ENCODE data around the gene CARHSP1.
A peak's percentile ranks its signal among the peaks of the same experiment; 100 is the strongest.
"Not testable (repeated sequence)": the region's sequence is repeated elsewhere in the genome, so short reads cannot be mapped to it uniquely, and the experiment has no call there.

CARHSP1 gene

GRCh38 chr16:8854298-8854948 lies 14.4 kb downstream of the CARHSP1 start:
- DNase-seq: no peak

- no peak for DNase-seq
Observed at GRCh38 chr16:8853611-8854010, 15.2 kb downstream of the CARHSP1 start.

GRCh38 chr16:8853150-8853549 lies 15.7 kb downstream of the CARHSP1 start:
- DNase-seq: no peak

- no peak for DNase-seq
Observed at GRCh38 chr16:8852534-8852933, 16.3 kb downstream of the CARHSP1 start.

- DNase-seq: no peak
Observed at GRCh38 chr16:8851761-8852403, 16.9 kb downstream of the CARHSP1 start.

GRCh38 chr16:8850279-8850885 lies 18.4 kb downstream of the CARHSP1 start:
- peak; percentile 56 to 75 (median 72) for DNase-seq

GRCh38 chr16:8849411-8850011 lies 19.3 kb downstream of the CARHSP1 start:
- peak in 1 of 4 experiments; percentile 15 for DNase-seq

- DNase-seq: no peak
Observed at GRCh38 chr16:8848939-8849391, 19.8 kb downstream of the CARHSP1 start.

- no peak for DNase-seq
Observed at GRCh38 chr16:8848231-8848938, 20.4 kb downstream of the CARHSP1 start.

GRCh38 chr16:8847623-8848022 lies 21.2 kb downstream of the CARHSP1 start:
- DNase-seq: no peak

GRCh38 chr16:8847145-8847544 lies 21.7 kb downstream of the CARHSP1 start:
- no peak for DNase-seq

- DNase-seq: no peak
Observed at GRCh38 chr16:8846401-8846932, 22.3 kb downstream of the CARHSP1 start.

- DNase-seq: no peak
Observed at GRCh38 chr16:8845699-8846298, 23.0 kb downstream of the CARHSP1 start.

- DNase-seq: not testable (repeated sequence)
Observed at GRCh38 chr16:8843296-8843695, 25.5 kb downstream of the CARHSP1 start.

- not testable (repeated sequence) for DNase-seq
Observed at GRCh38 chr16:8842016-8842415, 26.8 kb downstream of the CARHSP1 start.

- not testable (repeated sequence) for DNase-seq
Observed at GRCh38 chr16:8837594-8837993, 31.2 kb downstream of the CARHSP1 start.

- not testable (repeated sequence) for DNase-seq
Observed at GRCh38 chr16:8836797-8837196, 32.0 kb downstream of the CARHSP1 start.

GRCh38 chr16:8832717-8833105 lies 36.1 kb downstream of the CARHSP1 start:
- DNase-seq: peak in 1 of 4 experiments; percentile 15

GRCh38 chr16:8831871-8832716 lies 36.7 kb downstream of the CARHSP1 start:
- no peak for DNase-seq

GRCh38 chr16:8831450-8831849 lies 37.4 kb downstream of the CARHSP1 start:
- no peak for DNase-seq

- DNase-seq: no peak
Observed at GRCh38 chr16:8828541-8829165, 40.2 kb downstream of the CARHSP1 start.
